AG20443 (cell line): ENCODE data around the gene PTGIR.
"Not testable (repeated sequence)": the region's sequence is repeated elsewhere in the genome, so short reads cannot be mapped to it uniquely, and the experiment has no call there.

Source experiments
- DNase-seq: peaks from one replicate; pipeline ENCODE4 v3.0.0; 2012; ENCODE audit warnings: low spot score, mixed read lengths

PTGIR gene

GRCh38 chr19:46637224-46637623 lies 12.3 kb upstream of the PTGIR start:
- DNase-seq = no peak

- DNase-seq = no peak
Observed at GRCh38 chr19:46635920-46636761, 11.3 kb upstream of the PTGIR start, which contains the start of gene GNG8. TSS of gene GNG8 (minus strand) at chr19:46636202. CDS start at chr19:46634682, 1,520 bp downstream.

- DNase-seq = no peak
Observed at GRCh38 chr19:46634656-46635218, 9.8 kb upstream of the PTGIR start.

GRCh38 chr19:46634045-46634655 lies 9.3 kb upstream of the PTGIR start:
- peak; percentile 97 for DNase-seq

GRCh38 chr19:46633130-46633529 lies 8.2 kb upstream of the PTGIR start:
- DNase-seq = no peak

- peak; percentile 54 for DNase-seq
Observed at GRCh38 chr19:46631481-46631880, 6.6 kb upstream of the PTGIR start.

- DNase-seq = no peak
Observed at GRCh38 chr19:46630586-46631205, 5.8 kb upstream of the PTGIR start.

- DNase-seq = no peak
Observed at GRCh38 chr19:46629546-46630025, 4.7 kb upstream of the PTGIR start.

GRCh38 chr19:46628970-46629369 lies 4.1 kb upstream of the PTGIR start:
- DNase-seq = not testable (repeated sequence)

- DNase-seq = no peak
Observed at GRCh38 chr19:46626446-46626845, 1.6 kb upstream of the PTGIR start.

- DNase-seq = no peak
Observed at GRCh38 chr19:46625731-46626130, 842 bp upstream of the PTGIR start.

GRCh38 chr19:46623915-46624502 lies 880 bp downstream of the PTGIR start:
- no peak for DNase-seq

- no peak for DNase-seq
Observed at GRCh38 chr19:46622118-46622446, 2.8 kb downstream of the PTGIR start.

GRCh38 chr19:46621191-46622117 lies 3.4 kb downstream of the PTGIR start:
- no peak for DNase-seq

GRCh38 chr19:46620716-46621115 lies 4.2 kb downstream of the PTGIR start:
- DNase-seq = no peak

- no peak for DNase-seq
Observed at GRCh38 chr19:46620267-46620666, 4.6 kb downstream of the PTGIR start.

- peak; percentile 35 for DNase-seq
Observed at GRCh38 chr19:46618670-46619231, 6.1 kb downstream of the PTGIR start.

GRCh38 chr19:46617601-46618000 lies 7.3 kb downstream of the PTGIR start:
- no peak for DNase-seq

- peak; percentile 47 for DNase-seq
Observed at GRCh38 chr19:46616631-46617322, 8.1 kb downstream of the PTGIR start.

- no peak for DNase-seq
Observed at GRCh38 chr19:46615966-46616365, 8.9 kb downstream of the PTGIR start.
